ENCODE measurements around the gene MACO1. TPM values are rescaled to one million over a fixed set of nuclear protein-coding genes. Genes with fewer than 3 reads are reported as not detected.
A peak's percentile ranks its signal among the peaks of the same experiment; 100 is the strongest.

The MACO1 gene
- total RNA-seq, 2 experiments from 2014 or later, result 24.1 to 24.9 TPM

DNA sequence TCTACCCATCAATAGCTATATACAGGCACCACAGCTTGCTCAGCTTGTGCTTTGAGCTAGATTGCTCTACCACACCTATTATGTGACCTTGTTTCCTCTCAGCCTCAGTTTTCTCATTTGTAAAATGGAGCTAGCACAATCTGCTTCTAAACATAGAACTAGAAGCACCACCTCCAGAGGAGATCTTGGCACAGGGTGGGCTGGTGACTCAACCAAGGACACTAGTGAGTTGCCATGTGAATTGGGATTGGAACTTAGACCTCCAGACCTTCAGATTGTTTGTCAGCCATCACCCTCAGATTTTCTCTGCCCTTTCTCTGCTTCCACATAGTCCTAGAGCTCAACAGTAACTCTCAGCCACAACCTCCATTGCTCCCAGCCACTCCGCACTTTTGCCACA is 3.0 kb upstream of the MACO1 start:
- H3K27me3 ChIP-seq (ENCODE audit: control insufficient read depth in 1 of 2, insufficient read depth in 2 of 2, low read length in 2 of 2), result no peaks in the 10 kb centered on the region
- peak overlapping the region; percentile 59 for H3K4me3 Mint-ChIP-seq
- H3K27me3 Mint-ChIP-seq, result no peaks in the 10 kb centered on the region
- no peaks in the 10 kb centered on the region for H3K9me3 ChIP-seq (ENCODE audit: control insufficient read depth in 1 of 2, insufficient read depth in 1 of 2, low read length in 2 of 2)
- H3K36me3 ChIP-seq (ENCODE audit: insufficient read depth, low read length), result no peaks in the 10 kb centered on the region
- peak overlapping the region; percentile 47 for H3K27ac Mint-ChIP-seq
- DNase-seq (no peak), ATAC-seq (ENCODE audit: poor library complexity) (no peak)
- no peaks in the 10 kb centered on the region for H3K4me1 ChIP-seq (ENCODE audit: insufficient read depth, low read length)
- H3K4me1 Mint-ChIP-seq (ENCODE audit: low read depth), result peaks cover 26% of the 10 kb centered on the region
- no peak overlapping the region for H3K27ac ChIP-seq (ENCODE audit: low read depth in 1 of 2, low read length in 2 of 2)
- H3K9me3 Mint-ChIP-seq, result no peaks in the 10 kb centered on the region
- ChIA-PET CTCF (interaction anchor here (1.2 to 1.3 kb wide), 2 partner anchors 8 to 13 kb away, joined by 3 read pairs; no protein-coding TSS in a partner anchor), POLR2A (no interaction called here)
- H3K4me3 ChIP-seq (ENCODE audit: low read length), result no peak overlapping the region
- TF ChIP-seq, protein P1, sequence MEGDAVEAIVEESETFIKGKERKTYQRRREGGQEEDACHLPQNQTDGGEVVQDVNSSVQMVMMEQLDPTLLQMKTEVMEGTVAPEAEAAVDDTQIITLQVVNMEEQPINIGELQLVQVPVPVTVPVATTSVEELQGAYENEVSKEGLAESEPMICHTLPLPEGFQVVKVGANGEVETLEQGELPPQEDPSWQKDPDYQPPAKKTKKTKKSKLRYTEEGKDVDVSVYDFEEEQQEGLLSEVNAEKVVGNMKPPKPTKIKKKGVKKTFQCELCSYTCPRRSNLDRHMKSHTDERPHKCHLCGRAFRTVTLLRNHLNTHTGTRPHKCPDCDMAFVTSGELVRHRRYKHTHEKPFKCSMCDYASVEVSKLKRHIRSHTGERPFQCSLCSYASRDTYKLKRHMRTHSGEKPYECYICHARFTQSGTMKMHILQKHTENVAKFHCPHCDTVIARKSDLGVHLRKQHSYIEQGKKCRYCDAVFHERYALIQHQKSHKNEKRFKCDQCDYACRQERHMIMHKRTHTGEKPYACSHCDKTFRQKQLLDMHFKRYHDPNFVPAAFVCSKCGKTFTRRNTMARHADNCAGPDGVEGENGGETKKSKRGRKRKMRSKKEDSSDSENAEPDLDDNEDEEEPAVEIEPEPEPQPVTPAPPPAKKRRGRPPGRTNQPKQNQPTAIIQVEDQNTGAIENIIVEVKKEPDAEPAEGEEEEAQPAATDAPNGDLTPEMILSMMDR (IDR thresholded peaks at IDR 0.05), result no peak
- peaks cover 7% of the 10 kb centered on the region for H3K36me3 Mint-ChIP-seq (ENCODE audit: low read depth)
- intact Hi-C loops (cut with DNase I, micrococcal nuclease), result loop anchor here in 1 of 2 experiments (5.0 kb wide), 1 partner anchor 395 kb away; no protein-coding TSS in a partner anchor

DNA sequence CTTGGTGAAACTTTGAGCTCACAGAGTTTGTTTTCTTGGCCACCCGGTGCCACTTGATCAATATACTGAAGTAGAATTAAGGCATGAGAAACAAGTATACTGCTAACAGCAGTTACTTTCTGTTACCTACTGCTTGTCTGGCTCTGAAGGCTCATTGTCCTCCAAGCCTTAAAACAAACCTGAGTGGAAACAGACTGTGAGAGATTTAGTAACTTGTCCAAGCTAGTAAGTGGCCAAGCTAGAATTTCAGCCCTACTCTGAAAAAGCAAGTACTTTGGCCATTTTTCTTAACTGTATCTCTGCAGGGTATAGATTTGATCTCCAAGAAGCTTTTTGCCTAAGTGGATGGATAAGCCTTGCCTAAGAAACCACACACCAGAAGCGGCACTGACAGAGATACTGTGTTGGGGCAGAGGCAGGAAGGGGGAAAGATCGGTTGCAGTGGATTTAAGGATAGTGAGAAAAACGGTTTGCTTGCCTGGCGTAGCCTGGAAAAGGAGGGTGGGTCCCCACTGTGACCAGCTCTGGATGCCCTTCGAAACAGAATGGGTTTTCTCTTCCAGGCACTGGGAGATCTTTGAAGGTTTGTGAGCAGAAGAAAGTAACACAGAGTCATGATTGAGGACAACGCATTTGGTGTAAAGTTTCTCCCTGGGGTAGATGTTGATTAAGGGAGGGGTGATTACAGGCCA is 2.1 kb upstream of the MACO1 start:
- H3K4me3 ChIP-seq (ENCODE audit: low read length), result no peak overlapping the region
- POLR2A ChIA-PET, result interaction anchor here (0.9 to 1.1 kb wide), 2 partner anchors 181 to 391 kb away, joined by 3 to 4 read pairs; partner anchors contain the start of genes MTFR1L and RSRP1
- DNase-seq (no peak), ATAC-seq (ENCODE audit: poor library complexity) (no peak)
- Mint-ChIP-seq H3K36me3 (ENCODE audit: low read depth) (peaks cover 7% of the 10 kb centered on the region), H3K27me3 (no peaks in the 10 kb centered on the region), H3K4me1 (ENCODE audit: low read depth) (peaks cover 35% of the 10 kb centered on the region), H3K4me3 (peak overlapping the region; percentile 86), H3K27ac (peak overlapping the region; percentile 100), H3K9me3 (no peaks in the 10 kb centered on the region)
- no peaks in the 10 kb centered on the region for H3K36me3 ChIP-seq (ENCODE audit: insufficient read depth, low read length)
- no peaks in the 10 kb centered on the region for H3K9me3 ChIP-seq (ENCODE audit: control insufficient read depth in 1 of 2, insufficient read depth in 1 of 2, low read length in 2 of 2)
- H3K27me3 ChIP-seq (ENCODE audit: control insufficient read depth in 1 of 2, insufficient read depth in 2 of 2, low read length in 2 of 2), result no peaks in the 10 kb centered on the region
- TF ChIP-seq, protein P1 (IDR thresholded peaks at IDR 0.05), result no peak
- CTCF ChIA-PET, result interaction anchor here (1.3 to 1.6 kb wide), 2 partner anchors 12 to 49 kb away, joined by 3 to 4 read pairs; no protein-coding TSS in a partner anchor
- no peak overlapping the region for H3K27ac ChIP-seq (ENCODE audit: low read depth in 1 of 2, low read length in 2 of 2)
- intact Hi-C loops (cut with DNase I, micrococcal nuclease), result loop anchor here in 1 of 2 experiments (5.0 kb wide), 1 partner anchor 394 kb away; no protein-coding TSS in a partner anchor
- peaks cover 3% of the 10 kb centered on the region for H3K4me1 ChIP-seq (ENCODE audit: insufficient read depth, low read length)

- peaks cover 61% of the 10 kb centered on the region for H3K4me1 Mint-ChIP-seq (ENCODE audit: low read depth)
- DNase-seq, result peak in 3 of 14 experiments; percentile 70 to 89 (median 73)
Measured at GRCh38 chr1:25430967-25431881, 527 bp downstream of the MACO1 start.

More at GRCh38 chr1:25430967-25431881, 527 bp downstream of the MACO1 start:
- Mint-ChIP-seq H3K36me3 (ENCODE audit: low read depth) (peaks cover 7% of the 10 kb centered on the region), H3K9me3 (no peaks in the 10 kb centered on the region), H3K27me3 (no peaks in the 10 kb centered on the region), H3K27ac (peak overlapping the region; percentile 100), H3K4me3 (peak overlapping the region; percentile 92)
- TF ChIP-seq, protein P1 (IDR thresholded peaks at IDR 0.05), result no peak
- intact Hi-C loops (cut with DNase I, micrococcal nuclease), result loop anchor here (5.0 to 10.0 kb wide), 4 partner anchors 41 to 96 kb away; partner anchors contain the start of gene TMEM50A (in 2 of the 2)
- Histone ChIP-seq H3K27me3 (ENCODE audit: control insufficient read depth in 1 of 2, insufficient read depth in 2 of 2, low read length in 2 of 2) (no peaks in the 10 kb centered on the region), H3K4me1 (ENCODE audit: insufficient read depth, low read length) (peaks cover 9% of the 10 kb centered on the region), H3K27ac (ENCODE audit: low read depth in 1 of 2, low read length in 2 of 2) (peak overlapping the region; percentile 96 to 97), H3K36me3 (ENCODE audit: insufficient read depth, low read length) (no peaks in the 10 kb centered on the region), H3K4me3 (ENCODE audit: low read length) (peak overlapping the region; percentile 83), H3K9me3 (ENCODE audit: control insufficient read depth in 1 of 2, insufficient read depth in 1 of 2, low read length in 2 of 2) (no peaks in the 10 kb centered on the region)
- peak; percentile 24 for ATAC-seq (ENCODE audit: poor library complexity)
- ChIA-PET CTCF (interaction anchor here (0.7 to 1.7 kb wide), 6 partner anchors 13 to 346 kb away, joined by 3 to 5 read pairs (median 4); no protein-coding TSS in a partner anchor), POLR2A (interaction anchor here (0.5 to 2.6 kb wide), 16 partner anchors 10 to 1903 kb away, joined by 3 to 15 read pairs (median 5); partner anchors contain the start of genes RSRP1 and SYF2)
